ENCODE results near the gene PIK3R1. TPM values are rescaled to one million over a fixed set of nuclear protein-coding genes. Genes with fewer than 3 reads are reported as not detected.

Gene PIK3R1
- total RNA-seq, 1 experiment from 2014 or later: 151 TPM

- peaks cover 27% of the 10 kb centered on the region for H3K4me1 Mint-ChIP-seq (ENCODE audit: insufficient read depth, unreplicated experiment)
- H3K27me3 Mint-ChIP-seq (ENCODE audit: insufficient read depth, unreplicated experiment): no peaks in the 10 kb centered on the region
- no peak for DNase-seq (ENCODE audit: unreplicated experiment)
- ChIA-PET CTCF (interaction anchor here (0.9 to 1.0 kb wide), 2 partner anchors 42 to 105 kb away, joined by 3 to 4 read pairs; no protein-coding TSS in a partner anchor), POLR2A (interaction anchor here (1.2 kb wide), 2 partner anchors 9 to 104 kb away, joined by 3 read pairs; no protein-coding TSS in a partner anchor)
- H3K36me3 Mint-ChIP-seq (ENCODE audit: insufficient read depth, unreplicated experiment): no peaks in the 10 kb centered on the region
- peaks cover 8% of the 10 kb centered on the region for H3K9me3 Mint-ChIP-seq (ENCODE audit: unreplicated experiment)
- no TSS peak for BruUV-seq (replicated peaks)
- intact Hi-C loops (cut with micrococcal nuclease): loop anchor here (5.0 kb wide), 2 partner anchors 78 to 103 kb away; no protein-coding TSS in a partner anchor
- TF ChIP-seq, protein P1, sequence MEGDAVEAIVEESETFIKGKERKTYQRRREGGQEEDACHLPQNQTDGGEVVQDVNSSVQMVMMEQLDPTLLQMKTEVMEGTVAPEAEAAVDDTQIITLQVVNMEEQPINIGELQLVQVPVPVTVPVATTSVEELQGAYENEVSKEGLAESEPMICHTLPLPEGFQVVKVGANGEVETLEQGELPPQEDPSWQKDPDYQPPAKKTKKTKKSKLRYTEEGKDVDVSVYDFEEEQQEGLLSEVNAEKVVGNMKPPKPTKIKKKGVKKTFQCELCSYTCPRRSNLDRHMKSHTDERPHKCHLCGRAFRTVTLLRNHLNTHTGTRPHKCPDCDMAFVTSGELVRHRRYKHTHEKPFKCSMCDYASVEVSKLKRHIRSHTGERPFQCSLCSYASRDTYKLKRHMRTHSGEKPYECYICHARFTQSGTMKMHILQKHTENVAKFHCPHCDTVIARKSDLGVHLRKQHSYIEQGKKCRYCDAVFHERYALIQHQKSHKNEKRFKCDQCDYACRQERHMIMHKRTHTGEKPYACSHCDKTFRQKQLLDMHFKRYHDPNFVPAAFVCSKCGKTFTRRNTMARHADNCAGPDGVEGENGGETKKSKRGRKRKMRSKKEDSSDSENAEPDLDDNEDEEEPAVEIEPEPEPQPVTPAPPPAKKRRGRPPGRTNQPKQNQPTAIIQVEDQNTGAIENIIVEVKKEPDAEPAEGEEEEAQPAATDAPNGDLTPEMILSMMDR (IDR thresholded peaks at IDR 0.05; ENCODE audit: unreplicated experiment): no peak
- H3K27ac Mint-ChIP-seq (ENCODE audit: low read depth, unreplicated experiment): no peak overlapping the region
- no peak overlapping the region for H3K4me3 Mint-ChIP-seq (ENCODE audit: unreplicated experiment)
Observed at GRCh38 chr5:68329554-68330255, 114.1 kb downstream of the PIK3R1 start.

DNA sequence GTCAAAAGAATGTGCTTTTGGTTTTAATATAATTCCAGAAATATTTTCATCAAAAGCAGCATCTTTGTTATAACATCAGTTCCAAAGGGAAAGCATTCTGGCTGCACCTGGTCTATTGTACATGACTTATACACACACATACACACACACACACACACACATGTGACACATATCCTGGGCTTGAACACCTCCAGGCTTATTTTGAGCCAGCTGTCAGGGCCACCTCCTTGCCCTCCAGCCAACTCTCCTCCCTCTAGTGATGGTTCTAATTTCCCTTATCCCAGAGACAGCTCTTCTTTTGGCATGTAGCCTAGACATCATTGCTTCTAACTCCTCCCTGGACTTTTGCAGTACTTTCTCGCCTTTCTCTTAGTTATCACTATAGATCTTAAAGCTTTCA lies 115.0 kb downstream of the PIK3R1 start:
- intact Hi-C loops (cut with micrococcal nuclease): loop anchor here (5.0 kb wide), 2 partner anchors 77 to 102 kb away; no protein-coding TSS in a partner anchor

DNA sequence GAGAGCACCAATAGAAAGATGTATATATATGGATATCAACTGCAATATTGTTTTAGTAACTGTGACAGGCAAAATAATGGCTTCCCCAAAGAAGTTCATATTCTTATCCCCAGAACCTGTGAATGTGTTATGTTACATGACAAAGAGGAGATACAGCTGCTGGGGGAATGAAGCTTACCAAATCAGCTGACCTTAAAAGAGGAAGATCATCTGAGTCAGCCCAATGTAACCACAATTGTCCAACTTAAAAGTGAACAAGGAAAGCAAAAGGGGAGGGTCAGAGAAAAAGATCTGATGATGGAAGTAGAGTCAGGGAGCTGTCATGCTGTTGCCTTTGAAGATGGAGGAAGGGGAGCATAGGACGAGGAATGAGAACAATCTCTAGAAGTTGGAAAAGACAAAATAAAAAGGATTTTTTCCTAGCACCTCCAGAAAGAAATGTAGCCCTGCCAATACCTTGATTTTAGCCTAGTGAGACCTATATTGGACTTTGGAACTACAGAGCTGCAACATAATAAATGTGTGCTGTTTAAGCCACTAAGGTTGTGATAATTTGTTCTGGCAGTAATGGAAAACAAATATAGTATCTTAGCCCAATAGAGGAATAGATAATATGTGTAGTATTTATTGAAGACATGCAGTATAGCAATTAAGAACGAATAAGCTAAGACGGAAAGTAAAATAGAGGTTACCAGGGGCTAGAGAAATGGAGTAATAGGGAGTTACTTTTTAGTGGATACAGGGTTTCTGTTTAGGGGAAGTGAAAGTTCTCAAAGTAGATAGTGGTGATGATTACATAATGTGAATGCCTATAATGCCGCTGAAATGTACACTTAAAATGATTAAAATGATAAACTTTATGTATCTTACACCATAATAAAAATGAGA lies 115.9 kb downstream of the PIK3R1 start:
- H3K36me3 Mint-ChIP-seq (ENCODE audit: insufficient read depth, unreplicated experiment): no peaks in the 10 kb centered on the region
- TF ChIP-seq, protein P1 (IDR thresholded peaks at IDR 0.05; ENCODE audit: unreplicated experiment): no peak
- no peak overlapping the region for H3K4me3 Mint-ChIP-seq (ENCODE audit: unreplicated experiment)
- H3K9me3 Mint-ChIP-seq (ENCODE audit: unreplicated experiment): no peaks in the 10 kb centered on the region
- ChIA-PET CTCF (interaction anchor here (0.7 to 1.6 kb wide), 5 partner anchors 34 to 247 kb away, joined by 3 to 5 read pairs (median 3); no protein-coding TSS in a partner anchor), POLR2A (interaction anchor here (0.5 to 1.3 kb wide), 5 partner anchors 11 to 1073 kb away, joined by 3 to 9 read pairs (median 3); no protein-coding TSS in a partner anchor)
- H3K4me1 Mint-ChIP-seq (ENCODE audit: insufficient read depth, unreplicated experiment): peaks cover 31% of the 10 kb centered on the region
- DNase-seq (ENCODE audit: unreplicated experiment): no peak
- H3K27me3 Mint-ChIP-seq (ENCODE audit: insufficient read depth, unreplicated experiment): no peaks in the 10 kb centered on the region
- intact Hi-C loops (cut with micrococcal nuclease): loop anchor here (5.0 kb wide), 2 partner anchors 76 to 101 kb away; no protein-coding TSS in a partner anchor
- BruUV-seq (replicated peaks): no TSS peak
- no peak overlapping the region for H3K27ac Mint-ChIP-seq (ENCODE audit: low read depth, unreplicated experiment)

More for the DNA sequence above, 115.0 kb downstream of the PIK3R1 start:
- Mint-ChIP-seq H3K36me3 (ENCODE audit: insufficient read depth, unreplicated experiment) (no peaks in the 10 kb centered on the region), H3K4me3 (ENCODE audit: unreplicated experiment) (no peak overlapping the region), H3K27ac (ENCODE audit: low read depth, unreplicated experiment) (no peak overlapping the region), H3K27me3 (ENCODE audit: insufficient read depth, unreplicated experiment) (no peaks in the 10 kb centered on the region), H3K4me1 (ENCODE audit: insufficient read depth, unreplicated experiment) (peaks cover 27% of the 10 kb centered on the region), H3K9me3 (ENCODE audit: unreplicated experiment) (no peaks in the 10 kb centered on the region)
- TF ChIP-seq, protein P1 (IDR thresholded peaks at IDR 0.05; ENCODE audit: unreplicated experiment): no peak
- BruUV-seq (replicated peaks): no TSS peak
- ChIA-PET POLR2A (interaction anchor here (1.2 to 1.3 kb wide), 3 partner anchors 10 to 104 kb away, joined by 3 to 9 read pairs (median 3); no protein-coding TSS in a partner anchor), CTCF (interaction anchor here (0.5 to 1.6 kb wide), 5 partner anchors 33 to 676 kb away, joined by 3 to 5 read pairs (median 4); no protein-coding TSS in a partner anchor)
- no peak for DNase-seq (ENCODE audit: unreplicated experiment)

Data from MCF 10A (cell line).